Astrocyte of the cerebellum (primary cell): ENCODE measurements around the gene FLYWCH2.

Experiments
- DNase-seq: peaks from one replicate; pipeline ENCODE4 v3.0.0-alpha.2; 2011; ENCODE audit warnings: low read depth
- H3K4me3 ChIP-seq: 2 replicates; pipeline ENCODE4 v1.5.1; 2011; ENCODE audit warnings: mild to moderate bottlenecking, low read depth, low read length, moderate library complexity
- in situ Hi-C: cut with HindIII; loops from 2 replicates; pipeline ENCODE4 v1.10.0; 2017; ENCODE audit warnings: low sequenced_read_pairs
- TF ChIP-seq, protein P1 (sequence below): IDR thresholded peaks from 2 replicates; pipeline ENCODE4 v1.5.1; 2012; ENCODE audit warnings: low read length, low read depth, moderate library complexity, mild to moderate bottlenecking; ENCODE audit errors: missing control alignments

Gene FLYWCH2

DNA sequence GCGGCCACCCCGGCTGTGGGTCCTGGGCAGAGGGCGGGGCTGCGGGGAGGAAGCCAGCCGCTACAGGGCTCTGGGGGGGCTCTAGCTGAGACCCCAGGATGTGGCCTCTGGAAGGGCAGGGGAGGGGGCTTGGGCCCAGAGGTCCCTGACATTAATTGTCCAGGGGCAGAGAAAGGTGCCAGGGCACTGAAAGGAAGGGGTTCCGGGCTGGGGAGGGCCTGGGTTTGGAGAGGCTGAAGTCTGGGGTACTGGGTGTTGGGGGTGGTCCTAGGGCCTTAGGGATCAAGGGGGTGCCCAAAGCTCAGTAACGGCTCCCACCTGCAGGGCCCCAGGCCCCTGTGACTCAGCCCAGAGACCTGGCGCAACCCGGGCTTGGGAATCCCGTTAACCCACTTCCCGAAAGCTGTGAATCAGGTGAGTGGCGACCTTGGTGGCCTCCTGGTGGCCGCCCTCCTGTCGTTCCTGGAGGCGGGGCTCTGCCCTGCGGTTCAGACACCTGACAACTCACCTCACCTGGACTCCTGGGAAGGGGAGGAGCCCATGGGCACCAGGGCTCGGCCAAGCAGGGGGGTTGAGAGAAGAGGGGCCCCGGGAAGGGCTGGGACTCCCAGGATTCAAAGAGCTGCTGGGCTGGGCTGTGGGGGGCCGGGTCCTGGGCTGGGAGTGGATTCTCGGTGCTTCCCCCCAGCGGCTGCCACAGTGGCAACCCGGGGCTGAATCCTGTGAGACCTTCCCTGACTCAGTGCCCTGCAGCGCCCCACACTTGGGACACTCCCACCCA lies 24.6 kb upstream of the FLYWCH2 start:
- TF ChIP-seq, protein P1, sequence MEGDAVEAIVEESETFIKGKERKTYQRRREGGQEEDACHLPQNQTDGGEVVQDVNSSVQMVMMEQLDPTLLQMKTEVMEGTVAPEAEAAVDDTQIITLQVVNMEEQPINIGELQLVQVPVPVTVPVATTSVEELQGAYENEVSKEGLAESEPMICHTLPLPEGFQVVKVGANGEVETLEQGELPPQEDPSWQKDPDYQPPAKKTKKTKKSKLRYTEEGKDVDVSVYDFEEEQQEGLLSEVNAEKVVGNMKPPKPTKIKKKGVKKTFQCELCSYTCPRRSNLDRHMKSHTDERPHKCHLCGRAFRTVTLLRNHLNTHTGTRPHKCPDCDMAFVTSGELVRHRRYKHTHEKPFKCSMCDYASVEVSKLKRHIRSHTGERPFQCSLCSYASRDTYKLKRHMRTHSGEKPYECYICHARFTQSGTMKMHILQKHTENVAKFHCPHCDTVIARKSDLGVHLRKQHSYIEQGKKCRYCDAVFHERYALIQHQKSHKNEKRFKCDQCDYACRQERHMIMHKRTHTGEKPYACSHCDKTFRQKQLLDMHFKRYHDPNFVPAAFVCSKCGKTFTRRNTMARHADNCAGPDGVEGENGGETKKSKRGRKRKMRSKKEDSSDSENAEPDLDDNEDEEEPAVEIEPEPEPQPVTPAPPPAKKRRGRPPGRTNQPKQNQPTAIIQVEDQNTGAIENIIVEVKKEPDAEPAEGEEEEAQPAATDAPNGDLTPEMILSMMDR = no peak
- no peak for DNase-seq
- in situ Hi-C loops = no loop called here
- H3K4me3 ChIP-seq = no peak overlapping the region

- no peak for DNase-seq
- no peak overlapping the region for H3K4me3 ChIP-seq
- TF ChIP-seq, protein P1 = no peak
- in situ Hi-C loops = no loop called here
These were observed 23.2 kb upstream of the FLYWCH2 start for GRCh38 chr16:2859686-2860265.

- in situ Hi-C loops = no loop called here
- TF ChIP-seq, protein P1 = no peak
- H3K4me3 ChIP-seq = no peak overlapping the region
- DNase-seq = no peak
These were observed 22.0 kb upstream of the FLYWCH2 start for GRCh38 chr16:2860826-2861567.

- DNase-seq = no peak
- TF ChIP-seq, protein P1 = no peak
- in situ Hi-C loops = no loop called here
- no peak overlapping the region for H3K4me3 ChIP-seq
These were observed 17.4 kb upstream of the FLYWCH2 start for GRCh38 chr16:2865651-2866050.

DNA sequence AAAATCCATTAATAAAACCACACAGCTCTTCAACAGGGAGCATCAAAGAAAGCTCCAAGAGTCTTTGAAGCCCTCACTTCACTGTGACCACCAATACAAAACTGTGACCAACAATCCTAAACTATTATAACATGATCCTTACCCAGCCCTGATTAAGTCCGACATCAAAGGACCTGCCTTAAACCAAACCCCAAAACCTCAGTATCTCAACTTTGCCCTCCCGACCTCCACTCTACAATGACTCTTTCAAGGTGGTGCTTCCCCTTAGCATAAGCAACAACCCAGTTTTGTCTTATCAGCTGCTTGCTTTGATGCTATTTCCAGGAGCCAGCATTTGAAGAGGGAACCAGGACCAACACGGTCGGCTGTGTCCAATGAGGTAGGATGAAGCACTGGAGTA lies 16.6 kb upstream of the FLYWCH2 start:
- DNase-seq = no peak
- no peak overlapping the region for H3K4me3 ChIP-seq
- in situ Hi-C loops = no loop called here
- TF ChIP-seq, protein P1 = no peak

- TF ChIP-seq, protein P1 = no peak
- DNase-seq = no peak
- peak overlapping the region; percentile 50 for H3K4me3 ChIP-seq
- in situ Hi-C loops = no loop called here
These were observed 15.4 kb upstream of the FLYWCH2 start for GRCh38 chr16:2867661-2867986.
